ENCODE data around the gene ATP13A2. TPM values are rescaled to one million over a fixed set of nuclear protein-coding genes. Genes with fewer than 3 reads are reported as not detected.

The ATP13A2 gene
- total and polyA plus RNA-seq, 2 donors (not counting 1 experiment from before 2014, with no cell fraction given): 41.6 to 51.8 TPM

- peak overlapping the region; percentile 49 for H3K9ac ChIP-seq (ENCODE audit: low read length)
- WGBS (ENCODE audit: insufficient coverage): 99% methylated on average over 10 of the region's 14 CpGs
- POLR2A ChIA-PET: interaction anchor here (0.6 kb wide), 1 partner anchor 58 kb away, joined by 3 read pairs; no protein-coding TSS in a partner anchor
Measured at GRCh38 chr1:16961297-16962133, 50.2 kb downstream of the ATP13A2 start.

More at GRCh38 chr1:16961297-16962133, 50.2 kb downstream of the ATP13A2 start:
- H3K4me1 ChIP-seq (ENCODE audit: control insufficient read depth in 2 of 2, insufficient read depth in 2 of 2, low read length in 2 of 2): peaks cover 4 to 10% of the 10 kb centered on the region in 2 donors
- H3K36me3 ChIP-seq (replicated peaks in 1 of 2; ENCODE audit: control extremely low read depth in 1 of 2, control insufficient read depth in 1 of 2, extremely low read depth in 1 of 2, insufficient read depth in 2 of 2, low read length in 1 of 2): peaks cover 0 to 6% of the 10 kb centered on the region in 2 experiments
- peak overlapping the region in 4 of 5 experiments; percentile 15 to 55 (median 50) for H3K4me3 ChIP-seq (ENCODE audit: control extremely low read depth in 1 of 5, extremely low read depth in 1 of 5, insufficient read depth in 1 of 5, low read depth in 2 of 5, low read length in 4 of 5)
- H3K9me3 ChIP-seq (ENCODE audit: control extremely low read depth in 1 of 3, control insufficient read depth in 2 of 3, insufficient read depth in 1 of 3, low read length in 2 of 3): no peaks in the 10 kb centered on the region
- Mint-ChIP-seq H3K4me1 (peaks cover 9% of the 10 kb centered on the region), H3K27me3 (no peaks in the 10 kb centered on the region), H3K4me3 (peak overlapping the region; percentile 75), H3K27ac (peak overlapping the region; percentile 26), H3K9me3 (ENCODE audit: insufficient read depth) (no peaks in the 10 kb centered on the region)
- intact Hi-C loops (cut with micrococcal nuclease): loop anchor here (2.0 kb wide), 1 partner anchor 49 kb away; the partner anchor contains the start of gene ATP13A2
- H2AFZ ChIP-seq (ENCODE audit: insufficient read depth, low read depth, low read length, poor library complexity, severe bottlenecking): peak overlapping the region; percentile 84
- CTCF ChIA-PET: interaction anchor here (0.6 to 3.1 kb wide), 17 partner anchors 10 to 340 kb away, joined by 3 to 29 read pairs (median 5); no protein-coding TSS in a partner anchor
- H3K27me3 ChIP-seq (replicated peaks in 1 of 4; ENCODE audit: control extremely low read depth in 1 of 4, control insufficient read depth in 3 of 4, insufficient read depth in 4 of 4, low read length in 3 of 4): no peaks in the 10 kb centered on the region
- TF ChIP-seq EZH2 (IDR thresholded peaks at IDR 0.05; ENCODE audit: borderline replicate concordance, insufficient read depth, low read depth, low read length, poor library complexity, severe bottlenecking) (no peak), CTCF (IDR thresholded peaks at IDR 0.05) (no peak)
- no peak for DNase-seq
- ATAC-seq (ENCODE audit: low read depth): no peak
- H3K27ac ChIP-seq (ENCODE audit: low read length in 2 of 2): no peak overlapping the region
- H3K4me2 ChIP-seq (replicated peaks; ENCODE audit: low read depth, low read length, poor library complexity, severe bottlenecking): peak overlapping the region; percentile 85
- no peaks in the 10 kb centered on the region for H4K20me1 ChIP-seq (ENCODE audit: control insufficient read depth, insufficient read depth, low read length, poor library complexity, severe bottlenecking)
- no peaks in the 10 kb centered on the region for H3K79me2 ChIP-seq (ENCODE audit: control insufficient read depth, insufficient read depth, low read length)

Data from B cell (primary cell).